Kidney glomerular epithelial cell (primary cell): ENCODE data around the gene NEMP2.
A peak's percentile ranks its signal among the peaks of the same experiment; 100 is the strongest.

Experiments used
- DNase-seq: peaks from one replicate; lab custom pipeline; 2025; lab: John Stamatoyannopoulos, UW

Gene NEMP2

DNA sequence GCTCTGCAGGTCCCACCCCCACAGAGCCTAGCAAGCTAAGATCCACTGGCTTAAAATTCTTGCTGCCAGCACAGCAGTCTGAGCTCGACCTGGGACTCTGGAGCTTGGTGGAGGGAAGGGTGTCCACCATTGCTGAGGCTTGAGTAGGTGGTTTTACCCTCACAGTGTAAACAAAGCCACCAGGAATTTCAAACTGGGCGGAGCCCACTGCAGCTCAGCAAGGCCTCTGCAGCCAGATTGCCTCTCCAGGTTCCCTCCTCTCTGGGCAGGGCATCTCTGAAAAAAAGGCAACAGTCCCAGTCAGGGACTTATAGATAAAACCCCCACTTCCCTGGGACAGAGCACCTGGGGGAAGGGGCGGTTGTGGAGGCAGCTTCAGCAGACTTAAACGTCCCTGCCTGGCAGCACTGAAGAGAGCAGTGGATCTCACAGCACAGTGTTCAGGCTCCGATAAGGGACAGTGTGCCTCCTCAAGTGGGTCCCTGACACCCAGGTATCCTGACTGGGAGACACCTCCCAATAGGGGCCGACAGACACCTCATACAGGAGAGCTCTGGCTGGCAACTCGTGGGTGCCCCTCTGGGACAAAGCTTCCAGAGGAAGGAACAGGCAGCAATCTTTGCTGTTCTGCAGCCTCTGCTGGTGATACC is 20.0 kb upstream of the NEMP2 start:
- DNase-seq, result no peak

DNA sequence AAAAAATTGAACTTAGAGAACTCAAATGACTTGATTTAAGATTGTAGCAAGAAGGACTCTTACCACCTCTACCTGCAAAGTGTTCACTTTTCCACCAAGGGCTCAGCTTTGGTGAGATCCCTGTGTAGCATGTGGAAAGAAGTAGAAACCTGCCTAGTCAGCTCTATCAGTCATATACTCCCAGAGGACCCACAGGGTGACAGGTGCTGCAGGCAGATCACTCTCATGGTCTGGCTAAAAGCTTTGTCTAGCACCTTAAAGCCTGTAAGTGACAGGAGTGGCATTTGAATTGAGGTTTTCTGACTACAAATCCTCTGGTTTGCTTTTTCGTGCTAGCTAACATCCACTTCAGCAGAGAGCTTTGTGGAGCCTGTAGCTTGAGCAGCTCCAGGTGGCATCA is 18.7 kb upstream of the NEMP2 start:
- DNase-seq, result no peak

DNA sequence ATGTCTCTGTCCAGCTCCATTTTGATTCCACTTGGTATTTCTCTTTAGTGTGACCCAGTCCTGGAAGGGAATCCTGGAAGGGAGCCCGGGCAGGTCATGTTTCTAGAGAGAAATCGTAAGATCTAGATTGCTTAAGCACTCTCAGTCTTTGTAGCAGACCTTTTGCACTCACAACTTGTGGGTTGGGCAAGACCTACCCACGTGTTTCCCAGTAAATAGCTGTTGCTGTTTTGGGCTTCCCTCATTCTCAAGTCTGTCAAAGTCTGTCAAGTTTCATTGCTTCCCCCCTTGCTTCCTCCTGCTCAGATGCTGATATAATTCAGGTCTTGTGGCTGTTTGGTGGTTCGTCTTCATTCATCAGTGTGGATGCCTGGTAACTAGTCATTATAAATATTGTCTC is 17.4 kb upstream of the NEMP2 start:
- DNase-seq, result no peak

DNA sequence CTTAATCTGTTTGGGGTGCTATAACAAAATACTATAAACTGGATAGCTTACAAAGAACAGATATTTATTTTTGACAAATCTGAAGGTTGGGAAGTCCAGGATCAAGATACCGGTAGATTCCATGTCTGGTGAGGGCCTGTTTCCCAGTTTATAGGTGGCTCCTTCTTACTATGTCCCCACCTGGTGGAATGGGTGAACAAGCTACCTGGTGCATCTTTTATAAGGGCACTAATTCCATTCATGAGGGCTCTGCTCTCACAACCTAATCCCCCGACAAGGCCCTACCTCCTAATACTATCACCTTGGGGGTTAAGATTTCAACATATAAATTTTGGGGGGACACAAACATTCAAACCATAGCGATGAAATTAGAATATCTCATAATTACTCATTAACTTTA is 15.6 kb upstream of the NEMP2 start:
- no peak for DNase-seq

DNA sequence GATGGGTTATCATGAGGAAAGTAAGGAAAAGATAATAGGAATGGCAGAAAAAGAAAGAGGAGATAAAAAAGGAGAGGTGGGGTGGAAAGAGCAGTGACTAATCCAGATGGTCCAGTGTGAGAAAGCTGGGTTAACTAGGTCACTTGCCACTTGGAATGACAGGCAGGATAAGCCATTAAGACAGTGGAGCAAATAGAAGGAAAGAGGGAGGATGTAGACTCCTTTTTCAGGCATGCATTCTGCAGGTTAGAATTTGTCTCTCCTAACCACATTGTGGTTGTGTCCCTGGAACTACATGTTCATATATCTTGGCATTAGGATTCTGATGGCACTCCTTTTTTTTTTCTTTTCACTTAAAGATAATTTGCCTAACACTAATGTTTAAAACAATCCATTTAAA is 13.4 kb upstream of the NEMP2 start:
- no peak for DNase-seq

DNA sequence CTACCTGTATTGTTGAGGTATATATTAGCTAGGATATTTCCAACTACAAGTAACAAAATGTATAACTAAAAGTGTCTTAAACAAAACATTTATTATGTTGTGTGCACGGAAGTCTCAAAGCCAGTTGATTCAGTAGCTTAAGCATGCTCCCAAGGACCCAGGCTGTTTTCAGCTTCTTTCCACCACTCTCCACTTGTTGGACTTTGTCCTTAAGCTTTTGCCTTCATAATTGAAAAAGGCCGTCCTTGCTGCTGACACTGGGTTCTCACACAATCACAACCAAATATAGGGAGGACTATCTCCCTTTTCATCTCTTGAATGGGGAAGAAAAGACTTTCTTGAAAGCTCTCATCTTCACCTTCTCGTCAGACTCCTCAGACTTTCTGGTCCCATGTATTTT is 12.2 kb upstream of the NEMP2 start:
- no peak for DNase-seq

DNA sequence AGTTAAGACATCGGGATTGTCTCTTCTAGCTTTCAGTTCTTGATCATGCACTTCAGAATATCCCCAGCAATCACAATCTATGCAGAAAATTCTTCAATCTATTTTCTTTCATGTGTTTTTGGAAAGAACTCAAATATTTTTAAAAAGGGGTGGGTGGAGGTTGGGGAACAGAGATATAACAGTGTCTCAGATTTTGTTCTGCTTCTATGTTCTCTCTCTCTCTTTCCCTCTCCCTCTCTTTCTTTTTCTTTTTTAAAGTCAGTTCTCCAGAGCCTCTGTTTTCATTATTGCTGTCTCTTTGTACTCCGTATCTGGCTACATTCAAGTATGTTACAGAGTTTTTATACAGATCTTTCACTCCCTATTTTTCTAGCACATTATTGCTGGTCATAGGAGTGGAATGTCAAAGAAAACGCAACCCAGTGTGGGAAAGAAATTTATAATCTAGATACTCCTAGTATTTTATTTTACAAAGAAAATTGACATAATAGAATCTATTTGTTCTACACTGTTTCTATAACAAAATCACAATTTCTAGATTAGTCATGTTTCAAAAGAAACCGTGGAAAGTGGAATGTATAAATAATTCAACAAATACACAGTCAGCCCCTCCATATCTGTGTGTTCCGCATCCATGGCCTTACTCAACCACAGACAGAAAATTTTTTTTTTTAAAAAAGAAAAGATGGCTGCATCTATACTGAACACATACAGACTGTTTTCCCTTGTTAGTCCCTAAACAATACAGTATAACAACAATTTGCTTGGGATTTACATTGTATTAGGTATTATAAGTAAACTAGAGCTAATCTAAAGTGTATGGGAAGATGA is 11.2 kb upstream of the NEMP2 start:
- DNase-seq, result peak; percentile 48

DNA sequence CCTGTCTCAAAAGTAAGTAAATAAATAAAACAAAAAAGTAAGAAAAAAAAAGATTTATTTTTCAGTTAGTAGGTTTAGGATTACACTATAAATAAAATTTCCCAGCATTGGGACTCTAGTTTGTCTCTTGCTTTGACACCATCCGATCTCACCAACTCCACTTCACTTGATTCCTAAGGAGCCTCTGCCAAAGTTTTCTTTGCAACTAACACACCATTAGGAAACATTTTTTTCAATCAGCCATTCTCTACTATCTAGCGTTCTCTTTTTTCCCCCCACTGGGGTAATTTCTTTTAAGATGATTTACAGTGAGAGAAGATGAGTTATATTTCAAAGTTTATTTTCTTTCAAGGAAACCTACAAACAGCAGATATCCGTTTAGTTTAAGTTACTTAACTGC is 10.6 kb upstream of the NEMP2 start:
- no peak for DNase-seq

DNA sequence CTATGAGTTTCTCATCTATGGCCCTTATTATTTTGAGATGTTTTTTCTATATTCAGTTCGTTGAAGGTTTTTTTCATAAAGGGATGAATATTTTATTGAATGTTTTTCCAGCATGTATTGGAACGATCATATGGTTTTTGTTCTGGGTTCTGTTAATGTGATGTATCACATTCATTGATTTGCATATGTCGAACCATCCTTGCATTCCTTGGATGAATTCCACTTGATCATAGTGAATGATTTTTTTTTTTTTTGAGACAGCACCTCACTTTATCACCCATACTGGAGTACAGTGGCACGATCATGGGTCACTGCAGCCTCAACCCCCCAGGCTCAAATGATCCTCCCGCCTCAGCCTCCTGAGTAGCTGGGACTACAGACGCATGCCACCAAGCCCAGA is 5.5 kb upstream of the NEMP2 start:
- no peak for DNase-seq

DNA sequence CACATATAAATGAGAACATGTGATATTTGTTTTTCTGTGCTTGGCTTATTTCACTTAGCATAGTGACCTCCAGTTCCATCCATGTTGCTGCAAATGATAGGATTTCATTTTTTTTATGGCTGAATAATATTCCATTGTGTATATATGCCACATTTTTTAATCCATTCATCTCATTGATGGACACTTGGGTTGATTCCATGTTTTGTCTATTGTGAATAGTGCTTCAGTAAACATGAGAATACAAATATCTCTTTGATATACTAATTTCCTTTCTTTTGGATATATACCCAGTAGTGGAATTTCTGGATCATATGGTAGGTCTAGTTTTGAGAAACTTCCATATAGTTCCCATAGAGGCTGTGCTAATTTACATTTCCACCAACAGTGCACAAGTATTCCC is 3.7 kb upstream of the NEMP2 start:
- no peak for DNase-seq

DNA sequence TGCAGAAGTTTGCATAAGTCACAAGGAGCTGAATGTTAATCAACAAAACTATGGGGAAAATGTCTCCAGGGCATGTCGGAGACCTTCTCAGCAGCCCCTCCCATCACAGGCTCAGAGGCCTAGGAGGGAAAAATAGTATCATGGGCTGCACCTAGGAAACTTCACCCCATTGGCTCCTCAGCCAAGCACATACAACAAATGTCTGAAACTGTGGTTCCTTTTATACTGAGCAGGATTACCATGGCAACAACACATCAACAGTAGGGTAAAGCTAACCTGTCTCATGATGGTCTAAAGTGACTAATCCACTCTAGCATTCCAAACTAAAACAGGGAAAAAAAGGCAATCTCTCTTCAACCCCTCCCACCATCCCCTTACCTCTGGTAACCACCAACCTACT is 3.2 kb upstream of the NEMP2 start:
- no peak for DNase-seq

DNA sequence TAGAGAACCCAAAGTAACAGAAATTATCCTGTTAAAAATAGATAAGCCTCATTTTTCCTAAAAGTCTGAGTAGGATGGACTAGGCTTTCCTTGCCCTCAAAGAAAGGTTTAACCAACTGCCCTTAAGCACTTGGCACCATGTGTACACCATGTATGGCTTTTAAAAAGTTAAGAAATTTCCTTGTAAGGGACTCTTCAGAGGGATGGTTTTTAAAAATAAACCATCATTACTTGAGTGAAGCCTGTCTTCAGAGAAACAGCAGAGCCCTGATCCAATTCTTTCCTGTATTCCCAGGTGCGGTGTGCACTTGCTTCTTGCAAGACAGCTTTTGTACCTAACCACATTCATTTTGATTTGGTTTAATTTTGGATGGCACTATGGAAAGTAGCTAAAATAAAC is 1.1 kb upstream of the NEMP2 start:
- DNase-seq, result no peak

DNA sequence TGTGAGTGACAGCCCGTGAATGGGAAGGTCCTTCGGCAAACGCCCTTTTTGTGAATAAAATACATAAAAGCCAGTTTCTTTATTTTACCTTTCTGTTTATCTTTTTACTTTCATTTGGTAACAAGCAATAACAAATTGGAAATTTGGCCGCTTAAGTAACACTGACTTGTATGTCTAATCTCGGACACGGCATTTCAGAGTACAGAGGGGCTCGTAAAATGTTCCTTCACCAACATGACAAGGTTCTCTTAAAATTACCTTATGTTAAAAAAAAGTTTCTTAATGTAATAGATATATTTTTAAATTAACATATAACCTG is 558 bp upstream of the NEMP2 start:
- no peak for DNase-seq

DNA sequence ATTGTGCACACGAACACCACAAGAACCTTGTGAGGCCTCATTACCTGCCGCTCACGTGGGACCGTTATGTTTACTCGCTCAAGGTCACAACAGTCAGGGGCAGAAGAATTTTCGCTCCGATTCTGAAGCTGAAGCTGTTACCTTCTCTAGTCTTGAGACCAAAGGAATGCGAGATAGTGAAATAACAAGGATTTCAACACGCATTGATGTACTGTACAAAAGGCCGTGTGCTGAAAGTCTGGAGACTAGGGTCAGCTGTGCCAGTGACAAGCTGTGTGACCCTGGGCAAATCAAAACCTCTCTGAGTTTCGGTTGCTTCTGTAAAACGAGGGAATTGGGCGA is 583 bp downstream of the NEMP2 start:
- peak; percentile 42 for DNase-seq

DNA sequence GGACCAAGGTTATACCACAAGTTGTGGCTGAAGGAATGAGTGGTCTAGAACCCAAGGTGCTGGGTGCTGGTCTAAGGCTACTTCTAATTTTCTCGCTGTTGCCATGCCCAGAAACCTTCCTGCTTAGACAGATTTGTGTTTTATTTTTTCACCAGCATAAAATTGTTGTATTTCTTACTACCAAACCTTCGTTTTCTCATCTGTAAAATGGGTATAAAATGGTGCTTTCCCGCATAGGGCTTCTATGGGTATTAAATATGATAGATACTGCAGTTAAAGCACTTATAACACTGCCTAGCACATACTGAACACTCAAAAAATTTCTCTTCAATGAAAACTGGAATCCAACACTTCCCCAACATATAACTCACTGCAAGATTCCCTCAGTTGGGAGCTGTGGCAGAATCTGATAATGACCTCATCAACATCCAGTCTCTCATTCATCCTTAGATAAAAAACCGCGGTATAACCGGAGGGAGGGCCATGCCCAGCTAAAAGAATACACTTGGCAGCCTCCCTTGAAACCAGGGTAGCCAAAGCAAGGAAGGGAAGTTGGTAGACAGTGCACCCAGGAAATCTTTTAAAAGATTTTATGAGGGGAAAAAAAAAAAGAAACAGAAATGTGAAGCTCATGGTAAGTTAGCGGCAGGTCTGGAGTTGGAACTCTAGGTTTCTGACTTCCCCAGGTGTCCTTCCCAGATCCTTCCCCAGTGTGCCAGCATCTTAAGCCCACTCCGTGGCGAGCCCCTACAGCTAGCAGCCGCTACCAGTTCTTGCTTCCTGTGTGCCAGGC is 1.2 kb downstream of the NEMP2 start:
- no peak for DNase-seq

DNA sequence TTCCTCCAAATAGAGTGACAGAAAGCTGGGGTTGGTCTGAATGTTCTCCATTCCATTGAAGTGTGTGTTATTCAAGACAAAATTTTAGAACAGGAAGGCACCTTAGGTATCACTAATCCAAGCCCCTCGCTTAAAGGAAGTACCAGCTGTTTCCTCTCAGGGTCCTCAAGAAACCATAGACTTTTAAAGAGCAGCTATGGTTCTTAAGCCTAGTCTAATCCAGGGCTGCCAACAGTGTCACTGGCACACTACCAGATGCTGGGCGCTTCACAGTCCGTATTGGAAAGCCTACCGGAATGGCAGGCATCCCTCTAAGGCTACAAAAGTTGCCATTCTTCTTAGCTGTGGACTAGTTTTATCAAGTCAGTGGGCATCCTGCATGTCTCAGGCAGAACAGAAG is 1.9 kb downstream of the NEMP2 start:
- no peak for DNase-seq

DNA sequence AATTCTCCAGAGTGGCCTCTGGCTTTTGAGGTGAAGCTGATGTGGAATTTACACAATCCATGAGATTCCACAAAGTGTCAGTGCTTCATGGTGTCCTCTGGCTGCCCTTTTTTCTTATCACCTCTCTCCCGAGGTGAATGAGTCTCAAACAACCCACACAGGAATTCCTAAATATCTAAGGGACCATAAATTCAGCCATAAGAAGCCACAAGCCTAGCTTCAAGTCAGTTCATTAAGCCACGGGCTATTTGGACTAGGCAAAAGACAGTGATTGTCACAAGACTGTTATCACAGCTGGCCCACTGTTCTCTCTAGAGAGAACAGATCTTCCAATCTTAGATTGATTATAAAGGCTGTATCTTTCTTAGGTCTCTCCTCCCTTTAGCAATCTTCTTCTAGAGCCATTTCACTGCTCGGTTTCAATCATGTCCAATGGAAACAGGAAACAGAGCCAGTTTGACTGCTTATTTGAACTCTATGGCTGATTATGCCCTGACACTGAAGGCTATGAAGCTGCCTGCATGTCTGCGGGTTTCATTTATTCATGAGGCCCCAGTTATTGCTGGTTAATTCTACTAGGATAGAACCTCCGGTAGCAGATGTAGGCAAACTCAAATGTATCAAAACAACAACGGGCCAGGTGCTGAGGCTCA is 4.1 kb downstream of the NEMP2 start:
- no peak for DNase-seq

DNA sequence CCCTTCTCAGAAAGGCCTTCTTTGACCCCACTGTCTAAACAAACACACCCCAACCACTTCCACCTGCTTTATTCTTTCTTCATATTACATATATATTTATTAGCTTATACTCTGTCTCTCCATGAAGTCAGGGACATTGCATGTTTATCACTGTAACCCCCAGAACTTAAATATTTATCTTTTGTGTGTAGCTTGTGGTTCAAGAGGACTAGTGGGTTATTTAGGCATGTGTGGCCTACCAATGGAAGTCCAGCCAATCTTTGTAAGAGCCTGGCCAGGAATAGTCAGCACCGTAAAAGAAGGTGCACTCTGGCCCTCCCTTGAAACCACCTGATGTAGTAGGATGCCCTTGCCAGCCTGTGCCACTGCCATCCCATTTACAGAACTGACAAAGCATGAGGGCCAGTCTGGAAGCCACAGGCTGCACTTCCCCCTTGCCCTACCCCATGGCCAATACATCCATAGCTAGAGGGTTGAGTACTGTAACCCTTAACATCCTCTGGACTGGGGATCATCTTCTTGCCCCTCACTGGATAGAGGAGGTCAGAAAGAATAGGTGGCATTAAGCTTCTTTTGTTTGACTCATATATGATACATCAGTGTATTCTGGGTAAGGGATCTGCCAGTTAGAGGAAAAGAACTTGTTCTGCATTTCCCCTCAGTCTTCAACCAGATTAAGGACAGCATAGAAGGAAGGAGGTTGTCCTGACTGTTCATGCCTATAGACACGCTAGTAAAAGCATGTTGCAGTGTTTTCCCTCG is 4.9 kb downstream of the NEMP2 start:
- no peak for DNase-seq

DNA sequence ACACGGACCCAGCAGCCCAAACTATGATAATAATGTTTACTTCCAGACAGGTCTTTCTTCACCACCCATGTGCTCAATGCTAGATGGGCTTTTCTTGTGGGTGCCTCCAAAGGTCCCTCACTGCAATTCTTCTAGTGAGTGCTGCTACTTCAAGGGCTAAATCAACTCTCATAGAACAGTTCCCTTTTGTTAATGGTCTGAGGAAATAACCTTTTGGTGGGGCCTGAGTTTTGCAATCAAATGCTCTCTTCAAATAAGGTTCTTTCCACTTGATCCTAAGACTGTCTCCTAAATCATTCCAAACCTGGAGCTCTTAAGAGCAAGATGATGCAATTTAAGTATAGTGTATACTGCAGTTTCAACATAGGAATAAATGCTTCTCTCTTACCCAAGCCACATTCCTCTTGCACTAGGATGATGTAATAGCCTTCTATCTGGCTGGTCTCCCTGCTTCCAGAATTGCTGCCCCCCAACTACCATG is 6.0 kb downstream of the NEMP2 start:
- no peak for DNase-seq

DNA sequence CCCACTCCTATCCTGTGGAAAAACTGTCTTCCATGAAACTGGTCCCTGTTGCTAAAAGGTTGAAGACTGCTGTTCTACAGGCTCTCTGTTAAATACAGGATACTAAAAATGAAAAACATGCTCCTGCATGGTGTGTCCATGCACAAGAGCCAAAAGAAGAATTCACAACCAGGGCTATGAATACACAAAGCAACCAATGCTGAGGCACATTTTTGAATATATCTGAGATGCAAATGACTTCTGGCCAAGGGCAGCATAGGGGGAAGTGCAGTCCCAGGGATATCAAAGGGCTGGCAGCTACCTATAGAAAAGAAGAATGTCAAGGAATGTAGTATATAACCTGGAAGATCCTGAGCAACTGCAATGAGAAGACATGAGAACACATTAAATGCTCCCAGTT is 6.6 kb downstream of the NEMP2 start:
- no peak for DNase-seq

DNA sequence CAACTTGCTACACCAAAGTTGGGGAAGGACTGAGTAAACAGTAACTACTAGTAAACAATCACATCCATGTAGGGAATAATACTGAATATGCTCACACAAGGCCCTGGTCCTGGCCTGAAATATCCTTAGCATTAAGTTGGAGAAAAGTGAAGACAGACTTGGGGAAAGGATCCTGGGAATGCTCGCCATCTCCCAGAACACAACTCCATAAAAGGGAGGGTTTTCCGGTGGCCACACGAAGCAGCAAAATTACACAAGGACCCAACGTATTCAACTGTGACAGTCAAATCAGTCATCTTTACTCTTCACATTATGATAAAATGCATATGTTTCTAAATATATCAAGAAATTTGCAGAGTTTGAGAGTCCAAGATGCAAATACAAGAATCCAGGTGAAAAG is 7.3 kb downstream of the NEMP2 start:
- DNase-seq, result no peak
